HL-60 (cell line): Measurements from ENCODE around the gene NPR2.

Source experiments
- DNase-seq, 2 experiments: peaks; one replicate each; pipeline ENCODE4 v3.0.0-alpha.2; 2010 to 2020; ENCODE audit warnings: low read depth in 1 of 2, low spot score in 1 of 2
- H3K27ac ChIP-seq: fragments of 250-450 bp; sonication (Bioruptor Pico); replicated peaks from 2 replicates; pipeline ENCODE4 v1.5.1; 2020; ENCODE audit warnings: mild to moderate bottlenecking, moderate library complexity
- H3K27me3 ChIP-seq: fragments of 250-450 bp; sonication (Bioruptor Pico); 2 replicates; pipeline ENCODE4 v1.5.1; 2021; ENCODE audit warnings: mild to moderate bottlenecking, moderate library complexity; ENCODE audit not compliant: insufficient read depth, poor library complexity, severe bottlenecking
- H3K4me3 ChIP-seq: replicated peaks from 2 replicates; pipeline ENCODE4 v1.5.1; 2011; ENCODE audit warnings: mild to moderate bottlenecking, control low read depth, low read length; ENCODE audit not compliant: insufficient read depth
- GABPA ChIP-seq: IDR thresholded peaks from 2 replicates; pipeline ENCODE4 v1.6.1; 2012; ENCODE audit warnings: low read depth
- POLR2AphosphoS5 ChIP-seq: IDR thresholded peaks from 2 replicates; pipeline ENCODE4 v1.6.1; 2012; ENCODE audit warnings: low read depth
- SPI1 ChIP-seq: IDR thresholded peaks from 2 replicates; pipeline ENCODE4 v1.6.1; 2012; ENCODE audit warnings: low read depth, mild to moderate bottlenecking, borderline replicate concordance
- TF ChIP-seq, protein P1 (sequence below): IDR thresholded peaks from one replicate; pipeline ENCODE4 v1.5.1; 2011; ENCODE audit warnings: low read length, control low read depth, inconsistent platforms; ENCODE audit not compliant: insufficient read depth
- TF ChIP-seq, protein P2 (sequence below): IDR thresholded peaks from 2 replicates; pipeline ENCODE4 v1.6.1; 2012; ENCODE audit warnings: low read depth; ENCODE audit not compliant: insufficient replicate concordance

Gene NPR2

DNA sequence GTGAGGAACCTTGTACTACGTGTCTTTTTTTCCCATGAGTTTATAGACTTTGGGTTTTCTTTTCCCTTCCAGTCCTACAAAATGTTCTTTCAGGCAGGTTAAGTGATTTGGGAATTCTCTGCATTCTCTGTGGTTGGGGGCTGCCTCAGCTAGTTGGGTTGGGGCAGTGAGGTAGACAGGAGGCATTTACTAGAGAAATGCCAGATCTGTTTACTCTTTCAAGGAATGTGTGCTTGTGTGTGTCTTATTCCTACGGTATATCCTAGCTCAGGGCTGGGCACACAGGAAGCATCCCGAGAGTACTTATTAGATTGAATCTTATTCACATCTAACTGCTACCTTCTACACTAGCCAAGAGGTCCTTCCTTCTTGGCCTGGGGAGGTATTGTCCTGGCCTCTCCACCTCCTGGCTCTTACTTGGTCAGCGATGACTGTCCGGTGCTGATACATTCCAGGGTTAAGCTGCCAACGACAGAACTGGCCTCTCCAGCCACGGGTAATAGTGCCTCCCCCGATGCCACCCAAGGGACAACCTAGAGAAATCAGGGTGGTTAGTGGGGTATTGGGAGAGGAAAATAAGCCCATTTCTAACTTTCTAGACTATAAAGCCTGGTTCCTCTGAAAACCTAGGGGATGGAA, 47.4 kb upstream of the NPR2 start:
- no peaks in the 10 kb centered on the region for H3K27me3 ChIP-seq
- no peak for DNase-seq
- no peak overlapping the region for H3K4me3 ChIP-seq
- no peak overlapping the region for H3K27ac ChIP-seq
- TF ChIP-seq POLR2AphosphoS5 (no peak), SPI1 (no peak), GABPA (no peak)
- TF ChIP-seq, protein P1, sequence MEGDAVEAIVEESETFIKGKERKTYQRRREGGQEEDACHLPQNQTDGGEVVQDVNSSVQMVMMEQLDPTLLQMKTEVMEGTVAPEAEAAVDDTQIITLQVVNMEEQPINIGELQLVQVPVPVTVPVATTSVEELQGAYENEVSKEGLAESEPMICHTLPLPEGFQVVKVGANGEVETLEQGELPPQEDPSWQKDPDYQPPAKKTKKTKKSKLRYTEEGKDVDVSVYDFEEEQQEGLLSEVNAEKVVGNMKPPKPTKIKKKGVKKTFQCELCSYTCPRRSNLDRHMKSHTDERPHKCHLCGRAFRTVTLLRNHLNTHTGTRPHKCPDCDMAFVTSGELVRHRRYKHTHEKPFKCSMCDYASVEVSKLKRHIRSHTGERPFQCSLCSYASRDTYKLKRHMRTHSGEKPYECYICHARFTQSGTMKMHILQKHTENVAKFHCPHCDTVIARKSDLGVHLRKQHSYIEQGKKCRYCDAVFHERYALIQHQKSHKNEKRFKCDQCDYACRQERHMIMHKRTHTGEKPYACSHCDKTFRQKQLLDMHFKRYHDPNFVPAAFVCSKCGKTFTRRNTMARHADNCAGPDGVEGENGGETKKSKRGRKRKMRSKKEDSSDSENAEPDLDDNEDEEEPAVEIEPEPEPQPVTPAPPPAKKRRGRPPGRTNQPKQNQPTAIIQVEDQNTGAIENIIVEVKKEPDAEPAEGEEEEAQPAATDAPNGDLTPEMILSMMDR, result no peak
- TF ChIP-seq, protein P2, sequence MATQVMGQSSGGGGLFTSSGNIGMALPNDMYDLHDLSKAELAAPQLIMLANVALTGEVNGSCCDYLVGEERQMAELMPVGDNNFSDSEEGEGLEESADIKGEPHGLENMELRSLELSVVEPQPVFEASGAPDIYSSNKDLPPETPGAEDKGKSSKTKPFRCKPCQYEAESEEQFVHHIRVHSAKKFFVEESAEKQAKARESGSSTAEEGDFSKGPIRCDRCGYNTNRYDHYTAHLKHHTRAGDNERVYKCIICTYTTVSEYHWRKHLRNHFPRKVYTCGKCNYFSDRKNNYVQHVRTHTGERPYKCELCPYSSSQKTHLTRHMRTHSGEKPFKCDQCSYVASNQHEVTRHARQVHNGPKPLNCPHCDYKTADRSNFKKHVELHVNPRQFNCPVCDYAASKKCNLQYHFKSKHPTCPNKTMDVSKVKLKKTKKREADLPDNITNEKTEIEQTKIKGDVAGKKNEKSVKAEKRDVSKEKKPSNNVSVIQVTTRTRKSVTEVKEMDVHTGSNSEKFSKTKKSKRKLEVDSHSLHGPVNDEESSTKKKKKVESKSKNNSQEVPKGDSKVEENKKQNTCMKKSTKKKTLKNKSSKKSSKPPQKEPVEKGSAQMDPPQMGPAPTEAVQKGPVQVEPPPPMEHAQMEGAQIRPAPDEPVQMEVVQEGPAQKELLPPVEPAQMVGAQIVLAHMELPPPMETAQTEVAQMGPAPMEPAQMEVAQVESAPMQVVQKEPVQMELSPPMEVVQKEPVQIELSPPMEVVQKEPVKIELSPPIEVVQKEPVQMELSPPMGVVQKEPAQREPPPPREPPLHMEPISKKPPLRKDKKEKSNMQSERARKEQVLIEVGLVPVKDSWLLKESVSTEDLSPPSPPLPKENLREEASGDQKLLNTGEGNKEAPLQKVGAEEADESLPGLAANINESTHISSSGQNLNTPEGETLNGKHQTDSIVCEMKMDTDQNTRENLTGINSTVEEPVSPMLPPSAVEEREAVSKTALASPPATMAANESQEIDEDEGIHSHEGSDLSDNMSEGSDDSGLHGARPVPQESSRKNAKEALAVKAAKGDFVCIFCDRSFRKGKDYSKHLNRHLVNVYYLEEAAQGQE, result no peak

DNA sequence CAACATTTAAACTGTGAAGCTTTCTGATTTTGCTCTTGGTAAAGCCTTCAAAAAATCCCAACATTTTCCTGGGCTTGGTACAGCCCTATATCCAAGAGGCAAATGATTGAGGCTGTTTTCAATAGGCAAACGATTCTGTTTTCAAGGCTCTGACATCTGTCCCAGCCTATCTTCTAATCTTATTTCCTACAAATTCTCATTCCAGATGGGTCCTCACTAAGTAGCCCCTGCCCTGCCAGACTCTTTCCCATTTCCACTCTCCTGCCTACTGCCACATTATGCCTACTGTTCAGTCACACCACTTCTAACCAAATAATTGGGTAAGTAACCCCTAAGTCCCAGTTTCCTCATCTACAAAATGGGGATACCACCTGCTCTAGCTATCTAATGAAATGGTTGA, 45.8 kb upstream of the NPR2 start:
- Histone ChIP-seq H3K4me3 (no peak overlapping the region), H3K27me3 (no peaks in the 10 kb centered on the region), H3K27ac (no peak overlapping the region)
- TF ChIP-seq SPI1 (no peak), GABPA (no peak), POLR2AphosphoS5 (no peak)
- TF ChIP-seq, protein P2, result no peak
- TF ChIP-seq, protein P1, result no peak
- no peak for DNase-seq

DNA sequence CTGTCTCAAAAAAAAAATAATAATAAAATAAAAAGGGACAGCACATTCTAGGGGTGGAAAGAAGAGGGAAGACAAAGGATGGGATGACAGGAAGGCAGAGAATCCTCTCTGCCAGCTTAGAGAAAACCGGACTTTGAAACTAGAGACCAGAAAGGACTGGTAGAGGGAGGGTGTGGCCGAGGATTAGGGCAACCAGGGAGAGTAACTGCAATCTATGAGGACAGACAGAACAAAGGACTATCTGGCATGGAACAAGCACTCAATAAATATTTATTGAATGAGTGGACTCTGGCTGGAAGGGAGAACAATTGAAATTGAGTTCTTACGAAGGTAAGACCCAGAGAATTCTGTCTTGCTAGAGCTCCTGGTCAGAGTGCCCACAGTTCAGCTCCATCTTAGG, 44.8 kb upstream of the NPR2 start:
- TF ChIP-seq GABPA, result no peak
- no peak overlapping the region for H3K27ac ChIP-seq
- H3K4me3 ChIP-seq, result peak overlapping the region; percentile 88
- no peak for DNase-seq
- no peaks in the 10 kb centered on the region for H3K27me3 ChIP-seq

DNA sequence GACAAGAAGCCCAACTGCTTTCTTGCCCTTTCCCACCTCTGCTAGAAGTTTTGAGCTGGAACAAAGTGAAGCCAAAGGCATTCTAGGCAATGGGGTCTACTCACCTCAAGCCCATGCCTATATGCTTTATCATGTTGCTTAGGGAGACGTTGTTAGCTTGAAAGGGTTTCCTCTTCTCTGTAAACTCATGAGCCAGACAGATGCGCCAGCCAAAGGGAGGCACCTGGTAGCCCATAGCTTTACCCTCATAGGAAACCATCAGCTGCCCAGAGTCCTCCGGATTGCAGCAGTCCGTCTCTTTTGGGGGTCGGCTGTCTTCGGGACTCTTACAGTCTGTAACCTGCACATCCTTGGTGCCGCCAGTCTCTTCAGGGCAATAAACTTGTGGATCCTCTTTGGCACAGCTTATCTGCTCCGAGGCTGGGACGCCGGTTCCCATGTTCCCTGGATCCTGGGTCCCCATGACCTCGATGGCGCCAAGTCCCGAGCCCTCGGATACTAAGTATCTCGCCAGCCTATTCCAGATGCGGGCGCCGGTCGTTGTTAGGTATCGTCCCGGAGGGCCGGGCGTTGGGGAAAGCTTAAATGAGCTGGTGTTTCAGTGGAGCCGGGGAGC, 43.0 kb upstream of the NPR2 start:
- Histone ChIP-seq H3K27ac (peak overlapping the region; percentile 49), H3K27me3 (no peaks in the 10 kb centered on the region), H3K4me3 (peak overlapping the region; percentile 88)
- DNase-seq, result no peak
- TF ChIP-seq SPI1, result no peak
- no peak for TF ChIP-seq GABPA
- TF ChIP-seq, protein P1, result no peak
- no peak for TF ChIP-seq POLR2AphosphoS5
- TF ChIP-seq, protein P2, result no peak
